Brain microvascular endothelial cell (primary cell): ENCODE measurements around the gene KCNMA1.

Experiments
- DNase-seq: peaks from one replicate; pipeline ENCODE4 v3.0.0-alpha.2; 2020
- H3K27ac ChIP-seq: fragments of 250-450 bp; sonication (Bioruptor Pico); 2 replicates; pipeline ENCODE4 v1.5.1; 2020; ENCODE audit warnings: mild to moderate bottlenecking, moderate library complexity
- H3K27me3 ChIP-seq: fragments of 250-450 bp; sonication (Bioruptor Pico); replicated peaks from 2 replicates; pipeline ENCODE4 v1.5.1; 2020; ENCODE audit warnings: mild to moderate bottlenecking
- H3K36me3 ChIP-seq: fragments of 250-450 bp; sonication (Bioruptor Pico); replicated peaks from 2 replicates; pipeline ENCODE4 v1.5.1; 2020; ENCODE audit warnings: mild to moderate bottlenecking
- H3K4me3 ChIP-seq: 2 replicates; pipeline ENCODE4 v1.5.1; 2011; ENCODE audit warnings: low read depth, mild to moderate bottlenecking, control low read depth, low read length, moderate library complexity
- in situ Hi-C: cut with HindIII; loops from 2 replicates; pipeline ENCODE4 v1.10.0; 2017; ENCODE audit warnings: low sequenced_read_pairs, low pct_ligation_motif_present
- TF ChIP-seq, protein P1 (sequence below): IDR thresholded peaks from 2 replicates; pipeline ENCODE4 v1.5.1; 2011; ENCODE audit warnings: low read depth, mild to moderate bottlenecking, moderate library complexity, low read length, control low read depth, inconsistent platforms; ENCODE audit errors: missing control alignments

KCNMA1 gene

DNA sequence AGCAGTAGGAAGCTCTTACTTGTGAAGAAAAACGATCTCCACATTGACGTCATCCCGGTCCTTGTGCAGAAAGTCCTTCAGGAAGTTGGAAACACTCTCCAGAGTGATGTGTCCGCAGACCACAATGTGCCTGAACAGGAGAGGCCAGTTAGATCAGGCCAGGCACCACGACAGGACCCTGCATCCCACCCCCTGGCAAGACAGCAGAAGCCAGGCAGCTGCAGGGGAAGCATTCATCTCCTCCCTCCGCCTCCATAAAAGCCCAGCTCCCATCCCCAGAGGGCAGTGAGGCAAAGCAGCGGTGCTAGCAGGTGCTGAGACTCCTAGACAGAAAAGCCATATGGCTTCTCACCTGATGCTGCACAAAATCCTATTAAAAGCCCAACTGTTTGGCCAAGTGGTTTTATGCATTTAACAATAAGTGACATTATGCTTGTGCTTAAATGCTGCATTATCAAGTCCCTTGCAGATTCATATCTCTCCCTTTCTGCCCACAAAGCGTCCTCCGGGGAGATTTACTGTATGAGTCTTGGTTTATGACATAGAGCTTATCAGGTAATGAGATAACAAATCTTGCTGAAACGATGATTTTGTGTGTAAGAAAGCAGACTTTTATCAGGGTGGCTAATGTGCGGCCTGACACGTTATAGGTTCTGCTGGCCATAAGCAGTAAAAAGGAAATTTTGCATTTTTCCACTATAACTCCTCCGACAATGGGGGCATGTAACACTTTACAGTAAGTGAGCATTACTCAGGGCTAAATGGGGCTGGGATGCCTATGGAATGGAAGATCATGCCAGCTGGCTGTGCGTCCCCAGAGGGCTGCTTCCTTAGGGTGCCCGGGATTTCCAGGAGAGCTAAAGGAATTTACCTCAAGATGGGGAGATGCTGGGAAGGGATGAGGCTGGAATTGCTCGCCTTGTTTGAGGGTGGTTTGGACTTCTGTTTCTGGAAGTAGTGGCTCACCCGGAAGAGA lies 546.9 kb downstream of the KCNMA1 start:
- Histone ChIP-seq H3K27me3 (no peaks in the 10 kb centered on the region), H3K27ac (no peak overlapping the region), H3K36me3 (no peaks in the 10 kb centered on the region), H3K4me3 (no peak overlapping the region)
- in situ Hi-C loops, result no loop called here
- DNase-seq, result peak; percentile 8
- TF ChIP-seq, protein P1, sequence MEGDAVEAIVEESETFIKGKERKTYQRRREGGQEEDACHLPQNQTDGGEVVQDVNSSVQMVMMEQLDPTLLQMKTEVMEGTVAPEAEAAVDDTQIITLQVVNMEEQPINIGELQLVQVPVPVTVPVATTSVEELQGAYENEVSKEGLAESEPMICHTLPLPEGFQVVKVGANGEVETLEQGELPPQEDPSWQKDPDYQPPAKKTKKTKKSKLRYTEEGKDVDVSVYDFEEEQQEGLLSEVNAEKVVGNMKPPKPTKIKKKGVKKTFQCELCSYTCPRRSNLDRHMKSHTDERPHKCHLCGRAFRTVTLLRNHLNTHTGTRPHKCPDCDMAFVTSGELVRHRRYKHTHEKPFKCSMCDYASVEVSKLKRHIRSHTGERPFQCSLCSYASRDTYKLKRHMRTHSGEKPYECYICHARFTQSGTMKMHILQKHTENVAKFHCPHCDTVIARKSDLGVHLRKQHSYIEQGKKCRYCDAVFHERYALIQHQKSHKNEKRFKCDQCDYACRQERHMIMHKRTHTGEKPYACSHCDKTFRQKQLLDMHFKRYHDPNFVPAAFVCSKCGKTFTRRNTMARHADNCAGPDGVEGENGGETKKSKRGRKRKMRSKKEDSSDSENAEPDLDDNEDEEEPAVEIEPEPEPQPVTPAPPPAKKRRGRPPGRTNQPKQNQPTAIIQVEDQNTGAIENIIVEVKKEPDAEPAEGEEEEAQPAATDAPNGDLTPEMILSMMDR, result no peak

DNA sequence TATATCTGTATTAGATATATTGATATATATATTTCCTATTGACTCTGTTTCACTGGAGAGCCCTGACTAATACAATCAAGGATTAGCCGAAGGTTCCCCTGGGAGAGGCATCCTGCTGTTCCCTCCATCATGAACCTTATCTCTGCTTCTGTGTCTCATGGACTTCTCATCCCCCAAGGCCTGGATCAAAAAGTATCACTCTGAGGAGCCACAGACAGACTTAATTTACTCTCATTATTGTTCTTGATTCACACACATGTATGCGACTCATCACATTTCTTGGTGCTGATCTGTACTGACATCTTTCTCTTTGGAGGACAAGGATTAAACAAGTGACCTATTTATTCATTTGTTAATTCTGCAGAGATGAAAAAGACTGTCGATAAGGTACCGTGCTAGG lies 550.2 kb downstream of the KCNMA1 start:
- no peak overlapping the region for H3K27ac ChIP-seq
- H3K27me3 ChIP-seq, result no peaks in the 10 kb centered on the region
- H3K36me3 ChIP-seq, result no peaks in the 10 kb centered on the region
- TF ChIP-seq, protein P1, result no peak
- DNase-seq, result peak; percentile 43
- in situ Hi-C loops, result no loop called here
- no peak overlapping the region for H3K4me3 ChIP-seq

DNA sequence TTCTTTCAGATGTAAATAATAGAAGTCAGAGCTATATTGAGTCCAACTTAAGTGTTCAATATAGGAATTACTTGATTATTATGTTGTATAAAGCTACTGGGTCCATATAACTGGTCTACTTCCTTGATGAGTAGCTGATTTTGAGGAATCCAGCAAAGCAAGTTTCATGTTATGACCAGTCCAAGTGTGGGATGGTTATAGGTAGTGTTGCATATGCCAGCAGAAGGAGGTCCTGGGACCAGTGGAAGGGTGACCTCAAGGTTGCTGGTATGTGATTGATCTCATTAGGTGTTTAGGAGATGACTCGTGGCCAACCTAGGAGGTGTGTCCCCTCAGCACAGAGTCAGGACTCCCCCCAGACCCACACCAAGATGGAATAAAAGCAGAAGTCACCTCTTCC lies 551.5 kb downstream of the KCNMA1 start:
- Histone ChIP-seq H3K36me3 (no peaks in the 10 kb centered on the region), H3K27me3 (no peaks in the 10 kb centered on the region), H3K4me3 (no peak overlapping the region), H3K27ac (no peak overlapping the region)
- in situ Hi-C loops, result no loop called here
- TF ChIP-seq, protein P1, result no peak
- no peak for DNase-seq

DNA sequence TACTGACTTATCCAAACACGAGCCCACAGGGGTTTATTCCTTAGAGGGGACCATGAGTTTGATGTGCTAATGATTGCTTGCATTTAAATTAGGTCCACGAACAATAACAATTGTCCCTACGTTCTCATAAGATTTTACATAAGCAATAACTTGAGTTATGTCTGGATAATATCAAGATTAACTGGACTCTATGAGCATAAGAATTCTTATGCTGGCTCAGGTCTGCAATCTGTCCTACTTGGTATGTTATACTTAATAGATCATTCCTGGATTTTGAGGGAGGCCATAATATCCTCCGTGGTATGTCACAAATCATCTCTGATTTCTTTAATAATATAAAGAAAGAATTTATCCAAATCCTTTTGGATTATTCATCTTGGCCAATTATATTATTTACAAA lies 552.3 kb downstream of the KCNMA1 start:
- H3K27me3 ChIP-seq, result no peaks in the 10 kb centered on the region
- H3K36me3 ChIP-seq, result no peaks in the 10 kb centered on the region
- H3K4me3 ChIP-seq, result no peak overlapping the region
- TF ChIP-seq, protein P1, result no peak
- no peak overlapping the region for H3K27ac ChIP-seq
- no peak for DNase-seq
- in situ Hi-C loops, result no loop called here

DNA sequence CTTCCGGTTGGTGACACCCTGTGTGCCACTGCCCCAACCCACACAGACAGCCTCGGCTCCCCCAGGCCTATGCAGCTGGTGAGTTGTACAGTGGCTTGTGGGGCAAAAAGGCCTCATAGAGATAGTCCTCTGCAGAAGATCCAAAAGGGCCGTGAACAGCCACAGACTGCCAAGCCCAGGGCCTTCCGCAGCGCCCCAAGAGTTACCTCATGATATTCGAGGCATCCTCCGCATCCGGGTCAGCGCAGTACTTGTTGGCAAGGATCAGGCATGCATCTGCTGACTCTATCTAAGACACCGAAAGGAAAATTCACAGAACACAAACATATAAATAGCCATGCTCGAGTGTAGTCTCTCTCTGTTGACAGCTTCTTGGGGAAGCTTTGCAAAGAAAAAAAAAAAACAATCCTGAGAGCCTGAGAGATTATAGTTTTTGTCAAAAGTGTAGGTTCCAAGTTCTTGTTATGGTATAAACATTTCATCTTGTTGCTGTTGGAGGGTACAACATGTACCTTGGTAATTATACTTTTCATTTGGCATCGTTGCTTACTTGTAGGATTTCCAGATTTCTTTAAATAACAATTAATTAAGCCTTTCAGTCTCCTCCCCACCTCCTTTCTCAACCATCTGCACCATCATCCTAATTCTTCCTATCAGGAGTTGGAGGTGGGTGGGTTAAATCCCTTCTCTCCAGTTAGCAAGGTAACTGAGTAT lies 553.0 kb downstream of the KCNMA1 start:
- Histone ChIP-seq H3K4me3 (no peak overlapping the region), H3K27me3 (no peaks in the 10 kb centered on the region), H3K36me3 (no peaks in the 10 kb centered on the region), H3K27ac (no peak overlapping the region)
- DNase-seq, result no peak
- TF ChIP-seq, protein P1, result no peak
- in situ Hi-C loops, result no loop called here
